CD4-positive, CD25-positive, alpha-beta regulatory T cell (primary cell): ENCODE measurements around the gene CLN6. TPM values are rescaled to one million over a fixed set of nuclear protein-coding genes. Genes with fewer than 3 reads are reported as not detected.
"Not testable (repeated sequence)": the region's sequence is repeated elsewhere in the genome, so short reads cannot be mapped to it uniquely, and the experiment has no call there.

ENCODE experiments used
- ATAC-seq, 2 donors: fragments of 150-1000 bp; cut with Tn5 transposase; one replicate each; pipeline ENCODE4 v1.10.0; 2021; ENCODE audit warnings: low read depth in 2 of 2, moderate number of reproducible peaks in 2 of 2, moderate library complexity in 1 of 2
- DNase-seq, 3 donors: peaks; one replicate each; pipeline versions ENCODE4 v3.0.0 to v3.0.0-alpha.2; 2012 to 2022; ENCODE audit warnings: mixed read lengths in 1 of 3
- H3K27ac ChIP-seq: one replicate; pipeline ENCODE4 v1.7.0; 2013; ENCODE audit warnings: mild to moderate bottlenecking, low read length; ENCODE audit not compliant: insufficient read depth, poor library complexity, severe bottlenecking
- H3K27me3 ChIP-seq: one replicate; pipeline ENCODE4 v1.7.0; 2013; ENCODE audit warnings: low read length; ENCODE audit not compliant: control insufficient read depth, insufficient read depth
- H3K36me3 ChIP-seq: one replicate; pipeline ENCODE4 v1.7.0; 2013; ENCODE audit warnings: mild to moderate bottlenecking, low read length, moderate library complexity; ENCODE audit not compliant: control insufficient read depth, insufficient read depth
- H3K4me1 ChIP-seq: 2 replicates; pipeline ENCODE4 v1.7.0; 2013; ENCODE audit warnings: mild to moderate bottlenecking, low read length; ENCODE audit not compliant: insufficient read depth, control insufficient read depth, poor library complexity, severe bottlenecking
- H3K4me3 ChIP-seq: one replicate; pipeline ENCODE4 v1.7.0; 2013; ENCODE audit warnings: low read depth, mild to moderate bottlenecking, low read length, moderate library complexity
- H3K9me3 ChIP-seq, 2 experiments: 1 replicate in 1 of 2; 2 replicates in 1 of 2; pipeline ENCODE4 v1.7.0; 2013; ENCODE audit warnings: low read length in 2 of 2, mild to moderate bottlenecking in 1 of 2, moderate library complexity in 1 of 2; ENCODE audit not compliant: control insufficient read depth in 2 of 2
- H3K27ac Mint-ChIP-seq, 3 donors: one replicate each; pipeline ENCODE4 v1.8.0; 2020 to 2022; ENCODE audit warnings: mild to moderate bottlenecking in 3 of 3, mixed read lengths in 3 of 3, moderate library complexity in 2 of 3
- H3K27me3 Mint-ChIP-seq: one replicate; pipeline ENCODE4 v1.8.0; 2022; ENCODE audit warnings: mild to moderate bottlenecking, mixed read lengths
- H3K36me3 Mint-ChIP-seq: one replicate; pipeline ENCODE4 v1.8.0; 2020; ENCODE audit warnings: mixed read lengths
- H3K4me1 Mint-ChIP-seq, 4 donors: one replicate each; pipeline ENCODE4 v1.8.0; 2020 to 2022; ENCODE audit warnings: mixed read lengths in 4 of 4, mild to moderate bottlenecking in 1 of 4
- H3K4me3 Mint-ChIP-seq, 4 donors: one replicate each; pipeline ENCODE4 v1.8.0; 2020 to 2022; ENCODE audit warnings: mild to moderate bottlenecking in 4 of 4, mixed read lengths in 4 of 4, moderate library complexity in 3 of 4
- H3K9me3 Mint-ChIP-seq, 7 donors: one replicate each; pipeline ENCODE4 v1.8.0; 2020 to 2022; ENCODE audit warnings: mixed read lengths in 7 of 7, mild to moderate bottlenecking in 3 of 7, moderate library complexity in 2 of 7
- polyA plus RNA-seq, 4 donors: library from polyadenylated mRNA; unstranded; fragments of 300-500 nt; fragmentation: Illumina TruSeq; gene quantifications; one replicate each; pipeline ENCODE4 v1.2.3, GENCODE V29; 2021
- total RNA-seq: library from RNA; stranded (reverse); gene quantifications from one replicate; pipeline ENCODE4 v1.2.3, GENCODE V29; 2022

The CLN6 gene
- total and polyA plus RNA-seq, 5 donors from 2014 or later, result 1.4 to 14.2 (median 1.6) TPM

- DNase-seq, H3K9me3 Mint-ChIP-seq, H3K27ac ChIP-seq, H3K36me3 ChIP-seq, H3K9me3 ChIP-seq, ATAC-seq, H3K27me3 ChIP-seq, H3K4me3 ChIP-seq, H3K36me3 Mint-ChIP-seq, H3K27ac Mint-ChIP-seq, H3K27me3 Mint-ChIP-seq: not testable (repeated sequence)
- Mint-ChIP-seq H3K4me1 (peaks cover 7 to 36% (median 30%) of the 10 kb centered on the region in 4 donors), H3K4me3 (peak overlapping the region in 2 of 4 donors; percentile 51 to 52)
- peaks cover 24% of the 10 kb centered on the region for H3K4me1 ChIP-seq
These were observed 4.1 kb downstream of the CLN6 start for GRCh38 chr15:68225442-68225841.

GRCh38 chr15:68224546-68225250 lies 4.8 kb downstream of the CLN6 start:
- H3K36me3 ChIP-seq, result no peaks in the 10 kb centered on the region
- peaks cover 7 to 29% (median 25%) of the 10 kb centered on the region in 4 donors for H3K4me1 Mint-ChIP-seq
- H3K4me3 Mint-ChIP-seq, result peak overlapping the region in 3 of 4 donors; percentile 16 to 52 (median 51)
- H3K4me3 ChIP-seq, result no peak overlapping the region
- no peak for ATAC-seq
- no peak overlapping the region for H3K27ac Mint-ChIP-seq
- H3K9me3 Mint-ChIP-seq, result no peaks in the 10 kb centered on the region
- H3K9me3 ChIP-seq, result no peaks in the 10 kb centered on the region
- H3K27me3 Mint-ChIP-seq, result no peaks in the 10 kb centered on the region
- DNase-seq, result no peak
- no peaks in the 10 kb centered on the region for H3K27me3 ChIP-seq
- H3K36me3 Mint-ChIP-seq, result no peaks in the 10 kb centered on the region
- H3K4me1 ChIP-seq, result peaks cover 17% of the 10 kb centered on the region
- no peak overlapping the region for H3K27ac ChIP-seq

GRCh38 chr15:68224108-68224507 lies 5.4 kb downstream of the CLN6 start:
- Mint-ChIP-seq H3K4me1 (peaks cover 7 to 29% (median 24%) of the 10 kb centered on the region in 4 donors), H3K36me3 (no peaks in the 10 kb centered on the region), H3K27me3 (no peaks in the 10 kb centered on the region), H3K9me3 (no peaks in the 10 kb centered on the region), H3K4me3 (no peak overlapping the region), H3K27ac (no peak overlapping the region)
- Histone ChIP-seq H3K27me3 (no peaks in the 10 kb centered on the region), H3K9me3 (no peaks in the 10 kb centered on the region), H3K27ac (no peak overlapping the region), H3K36me3 (no peaks in the 10 kb centered on the region), H3K4me3 (no peak overlapping the region), H3K4me1 (peaks cover 17% of the 10 kb centered on the region)
- no peak for DNase-seq
- no peak for ATAC-seq

GRCh38 chr15:68223171-68223570 lies 6.4 kb downstream of the CLN6 start:
- H3K27me3 Mint-ChIP-seq, result no peaks in the 10 kb centered on the region
- H3K27me3 ChIP-seq, result no peaks in the 10 kb centered on the region

GRCh38 chr15:68222432-68222743 lies 7.1 kb downstream of the CLN6 start:
- H3K36me3 ChIP-seq, H3K9me3 ChIP-seq, H3K4me1 ChIP-seq, H3K4me3 ChIP-seq, H3K9me3 Mint-ChIP-seq, H3K27ac ChIP-seq, DNase-seq, H3K4me3 Mint-ChIP-seq, H3K27ac Mint-ChIP-seq, H3K36me3 Mint-ChIP-seq, H3K27me3 Mint-ChIP-seq, H3K27me3 ChIP-seq, ATAC-seq: not testable (repeated sequence)
- H3K4me1 Mint-ChIP-seq, result peaks cover 7 to 15% (median 10%) of the 10 kb centered on the region in 4 donors

More at GRCh38 chr15:68223171-68223570, 6.4 kb downstream of the CLN6 start:
- no peak overlapping the region for H3K4me3 Mint-ChIP-seq
- H3K27ac Mint-ChIP-seq, result peak overlapping the region; percentile 52 to 76 (median 63)
- no peaks in the 10 kb centered on the region for H3K9me3 Mint-ChIP-seq
- peaks cover 7 to 21% (median 17%) of the 10 kb centered on the region in 4 donors for H3K4me1 Mint-ChIP-seq
- H3K27ac ChIP-seq, result no peak overlapping the region
- H3K9me3 ChIP-seq, result no peaks in the 10 kb centered on the region
- H3K4me3 ChIP-seq, result no peak overlapping the region
- DNase-seq (no peak), ATAC-seq (no peak)
- H3K4me1 ChIP-seq, result peaks cover 7% of the 10 kb centered on the region
- no peaks in the 10 kb centered on the region for H3K36me3 ChIP-seq
- no peaks in the 10 kb centered on the region for H3K36me3 Mint-ChIP-seq

GRCh38 chr15:68221530-68222431 lies 7.7 kb downstream of the CLN6 start:
- H3K36me3 ChIP-seq, DNase-seq, H3K27me3 ChIP-seq, H3K4me3 ChIP-seq, H3K27ac ChIP-seq, H3K27ac Mint-ChIP-seq, H3K9me3 Mint-ChIP-seq, ATAC-seq, H3K27me3 Mint-ChIP-seq, H3K9me3 ChIP-seq, H3K4me3 Mint-ChIP-seq, H3K36me3 Mint-ChIP-seq, H3K4me1 ChIP-seq: not testable (repeated sequence)
- H3K4me1 Mint-ChIP-seq, result peaks cover 7 to 13% (median 10%) of the 10 kb centered on the region in 4 donors

- Histone ChIP-seq H3K9me3 (no peaks in the 10 kb centered on the region), H3K27me3 (no peaks in the 10 kb centered on the region), H3K36me3 (no peaks in the 10 kb centered on the region), H3K4me3 (no peak overlapping the region), H3K27ac (no peak overlapping the region), H3K4me1 (no peaks in the 10 kb centered on the region)
- Mint-ChIP-seq H3K4me1 (peaks cover 7 to 11% (median 9%) of the 10 kb centered on the region in 4 donors), H3K27ac (no peak overlapping the region), H3K4me3 (no peak overlapping the region), H3K27me3 (no peaks in the 10 kb centered on the region), H3K36me3 (peaks cover 6% of the 10 kb centered on the region), H3K9me3 (peaks cover 0 to 2% (median 0%) of the 10 kb centered on the region in 7 donors)
- DNase-seq (no peak), ATAC-seq (no peak)
These were observed 8.6 kb downstream of the CLN6 start for GRCh38 chr15:68220967-68221366.
